Adrenal gland (tissue), 12 donors: Measurements from ENCODE around the gene SLC24A4. TPM values are rescaled to one million over a fixed set of nuclear protein-coding genes. Genes with fewer than 3 reads are reported as not detected.
A peak's percentile ranks its signal among the peaks of the same experiment; 100 is the strongest.

Source experiments
- DNase-seq, 7 donors: peaks; one replicate each; pipeline ENCODE4 v3.0.0-alpha.2; 2019 to 2020
- H3K27ac ChIP-seq, 5 donors: fragments of 200-600 bp; sonication (generic) in 4 of 5; 1 replicate in 3 of 5; 2 replicates in 2 of 5; pipeline versions ENCODE4 v1.5.1 to v1.8.0; 2016 to 2020; ENCODE audit warnings: mild to moderate bottlenecking in 1 of 5
- H3K27me3 ChIP-seq: fragments of 200-600 bp; 2 replicates; pipeline ENCODE4 v1.8.0; 2021
- H3K36me3 ChIP-seq, 2 donors: fragments of 200-600 bp; replicated peaks in 1 of 2; 1 replicate in 1 of 2; 2 replicates in 1 of 2; pipeline versions ENCODE4 v1.5.1 to v1.8.0; 2018 to 2022
- H3K4me1 ChIP-seq, 2 donors: fragments of 200-600 bp; replicated peaks in 1 of 2; 1 replicate in 1 of 2; 2 replicates in 1 of 2; pipeline versions ENCODE4 v1.5.1 to v1.8.0; 2018 to 2021
- H3K4me3 ChIP-seq, 4 donors: fragments of 200-600 bp; sonication (generic) in 3 of 4; one replicate each; pipeline ENCODE4 v1.5.1; 2016 to 2018
- H3K9me3 ChIP-seq, 3 donors: fragments of 200-600 bp; sonication (generic) in 1 of 3; replicated peaks in 1 of 3; 1 replicate in 2 of 3; 2 replicates in 1 of 3; pipeline versions ENCODE4 v1.5.1 to v1.8.0; 2016 to 2021
- POLR2A ChIP-seq, 2 donors: fragments of 450-650 bp; IDR thresholded peaks; one replicate each; pipeline ENCODE4 v1.6.1; 2017; ENCODE audit warnings: antibody characterized with exemption in 2 of 2, mild to moderate bottlenecking in 2 of 2, moderate library complexity in 1 of 2
- WGBS, 4 donors: extraction: QIAGEN DNeasy Blood & Tissue Kit in 2 of 4; methylation state at CpG; one replicate each; pipeline versions ENCODE4 v1.1.5 to v1.1.7; 2013 to 2017; 5-methylcytosine and 5-hydroxymethylcytosine counted together
- intact Hi-C, 2 donors: fragments of 100-400 bp; cut with DNase I; formaldehyde crosslinking; loops; one replicate each; pipeline versions ENCODE4 v1.14.1 to v1.15.0; 2022 to 2023
- polyA plus RNA-seq, 3 donors: library from polyadenylated mRNA; stranded (reverse); fragments of 200-250 nt in 2 of 3; fragments of 350-450 nt in 1 of 3; fragmentation: Illumina TruSeq in 1 of 3; extraction: RNeasy Lipid Tissue Mini Kit (QIAGEN cat#74804) in 1 of 3; gene quantifications; one replicate each; pipeline ENCODE4 v1.2.3, GENCODE V29; 2013 to 2014
- total RNA-seq, 9 donors: library from RNA; depleted of rRNA in 4 of 9; stranded (reverse); fragments of >200 nt in 4 of 9; fragments of 120-200 nt in 1 of 9; fragmentation: NEBNext Ultra II Directional in 1 of 9; extraction: Animal tissue kit (Norgen Biotek cat#: 25700) in 1 of 9; gene quantifications; one replicate each; pipeline versions ENCODE4 v1.1.0 to v1.2.4, GENCODE V29; 2013 to 2023
- TF ChIP-seq, protein P1 (sequence below), 6 experiments: fragments of 450-650 bp in 4 of 6; fragments of 200-600 bp in 2 of 6; sonication (generic) in 1 of 6; IDR thresholded peaks; 1 replicate in 5 of 6; 2 replicates in 1 of 6; pipeline versions ENCODE4 v1.5.1 to v1.8.0; 2016 to 2021; ENCODE audit warnings: antibody characterized with exemption in 6 of 6, mild to moderate bottlenecking in 2 of 6, moderate library complexity in 1 of 6
- donor health status: healthy with polysubstance abuse.
- donor health status: Bipolar disorder and iron deficiency.
- donor health status: DM: yes; HTN: yes; CAD: no.
- donor health status: DM: no; HTN: no; CAD: no.
- donor health status: DM: no; HTN: no; CAD: no.
- donor health status: DM: yes; HTN: yes; CAD: no.

SLC24A4 gene
- total and polyA plus RNA-seq, 12 donors: 0.09 to 1.9 (median 0.52) TPM

DNA sequence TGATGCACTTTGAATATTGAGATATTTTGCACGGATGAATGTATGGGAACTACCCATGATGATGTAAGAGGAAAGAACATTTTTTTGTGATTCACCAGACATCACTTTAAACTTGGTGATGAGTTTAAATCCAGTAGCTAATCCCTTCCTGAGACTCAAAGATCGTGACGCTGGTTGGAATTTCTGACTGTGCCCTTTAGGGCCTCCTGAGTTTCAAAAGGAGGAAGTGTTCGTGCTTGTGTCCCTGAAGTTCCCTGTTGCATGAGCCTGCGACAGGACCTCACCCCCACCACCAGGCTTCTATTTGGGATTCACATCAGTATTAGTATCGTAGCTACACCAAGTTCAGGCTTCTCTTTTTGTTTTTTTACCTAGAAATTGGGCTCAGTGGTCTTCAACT, 172.1 kb downstream of the SLC24A4 start:
- WGBS, 4 donors: 62 to 83% (median 76%) methylated on average over 6 of the region's 6 CpGs
- Histone ChIP-seq H3K27me3 (no peaks in the 10 kb centered on the region), H3K36me3 (no peaks in the 10 kb centered on the region), H3K9me3 (no peaks in the 10 kb centered on the region), H3K4me1 (no peaks in the 10 kb centered on the region), H3K27ac (peak overlapping the region in 1 of 5 donors; percentile 24), H3K4me3 (no peak overlapping the region)
- TF ChIP-seq POLR2A (IDR thresholded peaks at IDR 0.05): no peak
- TF ChIP-seq, protein P1, sequence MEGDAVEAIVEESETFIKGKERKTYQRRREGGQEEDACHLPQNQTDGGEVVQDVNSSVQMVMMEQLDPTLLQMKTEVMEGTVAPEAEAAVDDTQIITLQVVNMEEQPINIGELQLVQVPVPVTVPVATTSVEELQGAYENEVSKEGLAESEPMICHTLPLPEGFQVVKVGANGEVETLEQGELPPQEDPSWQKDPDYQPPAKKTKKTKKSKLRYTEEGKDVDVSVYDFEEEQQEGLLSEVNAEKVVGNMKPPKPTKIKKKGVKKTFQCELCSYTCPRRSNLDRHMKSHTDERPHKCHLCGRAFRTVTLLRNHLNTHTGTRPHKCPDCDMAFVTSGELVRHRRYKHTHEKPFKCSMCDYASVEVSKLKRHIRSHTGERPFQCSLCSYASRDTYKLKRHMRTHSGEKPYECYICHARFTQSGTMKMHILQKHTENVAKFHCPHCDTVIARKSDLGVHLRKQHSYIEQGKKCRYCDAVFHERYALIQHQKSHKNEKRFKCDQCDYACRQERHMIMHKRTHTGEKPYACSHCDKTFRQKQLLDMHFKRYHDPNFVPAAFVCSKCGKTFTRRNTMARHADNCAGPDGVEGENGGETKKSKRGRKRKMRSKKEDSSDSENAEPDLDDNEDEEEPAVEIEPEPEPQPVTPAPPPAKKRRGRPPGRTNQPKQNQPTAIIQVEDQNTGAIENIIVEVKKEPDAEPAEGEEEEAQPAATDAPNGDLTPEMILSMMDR (IDR thresholded peaks at IDR 0.05): peak in 1 of 6 experiments; percentile 2
- DNase-seq: peak in 2 of 7 donors; percentile 24 to 57
- intact Hi-C loops: no loop called here

DNA sequence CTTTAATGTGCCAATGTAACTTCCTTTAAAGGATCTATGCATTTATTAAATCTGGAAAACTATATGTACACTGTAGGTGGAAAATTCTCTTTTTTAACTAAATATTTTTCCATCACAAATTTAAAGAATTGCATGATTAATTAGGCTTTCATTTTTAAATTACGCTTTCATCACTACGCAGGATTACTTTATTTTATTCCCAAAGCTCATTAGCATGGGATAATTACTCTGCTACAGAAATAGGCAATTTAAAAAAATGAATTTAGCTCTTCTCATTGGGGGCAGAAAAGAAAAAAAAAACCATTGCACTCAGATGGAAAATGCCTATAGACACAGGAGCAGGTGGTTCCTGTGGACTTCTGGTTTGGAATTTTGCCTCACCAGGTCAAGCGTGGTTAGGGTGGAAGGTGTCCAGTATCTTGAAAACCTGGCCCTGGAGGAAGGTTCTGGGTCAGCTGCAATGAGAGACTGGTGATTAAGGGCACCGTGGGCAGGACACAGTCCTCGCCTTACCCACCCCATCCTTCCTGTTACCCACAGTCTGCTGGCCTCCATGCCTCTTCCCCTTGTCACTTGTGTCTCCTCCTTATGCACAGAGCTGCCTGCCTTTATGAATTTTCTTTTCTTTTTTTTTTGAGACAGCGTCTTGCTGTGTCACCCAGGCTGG, 173.4 kb downstream of the SLC24A4 start:
- Histone ChIP-seq H3K27ac (no peak overlapping the region), H3K4me3 (no peak overlapping the region), H3K36me3 (no peaks in the 10 kb centered on the region), H3K27me3 (no peaks in the 10 kb centered on the region), H3K9me3 (no peaks in the 10 kb centered on the region), H3K4me1 (no peaks in the 10 kb centered on the region)
- peak in 1 of 7 donors; percentile 11 for DNase-seq
- intact Hi-C loops: no loop called here
- TF ChIP-seq, protein P1 (IDR thresholded peaks at IDR 0.05): no peak
- TF ChIP-seq POLR2A (IDR thresholded peaks at IDR 0.05): no peak
- WGBS, 4 donors: 75 to 87% (median 81%) methylated on average over 6 of the region's 6 CpGs

DNA sequence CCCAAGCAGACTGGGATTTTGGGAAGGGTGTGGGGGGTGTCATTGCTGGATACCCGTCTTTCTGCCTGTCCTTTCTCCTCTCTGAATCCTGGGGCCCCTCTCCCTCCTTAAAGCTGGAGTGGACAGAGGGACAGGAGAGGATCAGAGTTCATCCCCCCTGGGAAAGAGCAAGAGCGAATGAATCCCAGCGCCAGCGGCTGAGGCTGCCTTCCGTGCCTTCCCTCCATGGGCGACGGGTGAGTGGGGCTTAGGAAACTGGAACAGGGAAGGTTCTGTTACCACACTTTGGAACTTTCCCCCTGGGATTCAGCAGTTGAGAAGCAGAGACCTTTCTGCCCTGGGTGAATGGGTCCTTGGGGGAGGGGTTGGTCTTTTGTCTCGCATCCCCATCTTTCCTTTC, 174.4 kb downstream of the SLC24A4 start:
- no peaks in the 10 kb centered on the region for H3K4me1 ChIP-seq
- no peak overlapping the region for H3K27ac ChIP-seq
- H3K4me3 ChIP-seq: no peak overlapping the region
- WGBS, 4 donors: 86 to 92% (median 90%) methylated on average over 7 to 8 of the region's 8 CpGs
- intact Hi-C loops: no loop called here
- H3K27me3 ChIP-seq: no peaks in the 10 kb centered on the region
- DNase-seq: peak in 1 of 7 donors; percentile 11
- H3K36me3 ChIP-seq: no peaks in the 10 kb centered on the region
- TF ChIP-seq, protein P1 (IDR thresholded peaks at IDR 0.05): no peak
- no peak for TF ChIP-seq POLR2A (IDR thresholded peaks at IDR 0.05)
- H3K9me3 ChIP-seq: no peaks in the 10 kb centered on the region

- TF ChIP-seq, protein P1 (IDR thresholded peaks at IDR 0.05): no peak
- DNase-seq: peak in 1 of 7 donors; percentile 6
- H3K27ac ChIP-seq: no peak overlapping the region
- intact Hi-C loops: no loop called here
- peaks cover 4 to 8% of the 10 kb centered on the region in 2 donors for H3K4me1 ChIP-seq
- H3K4me3 ChIP-seq: no peak overlapping the region
- no peaks in the 10 kb centered on the region for H3K9me3 ChIP-seq
- H3K27me3 ChIP-seq: no peaks in the 10 kb centered on the region
- WGBS, 4 donors: 80 to 90% (median 88%) methylated on average over 3 of the region's 3 CpGs
- H3K36me3 ChIP-seq: no peaks in the 10 kb centered on the region
Observed at GRCh38 chr14:92499234-92499633, 176.3 kb downstream of the SLC24A4 start.
